Liver (tissue), 3 donors: ENCODE results near the gene TNNT1.
"Not testable (repeated sequence)": the region's sequence is repeated elsewhere in the genome, so short reads cannot be mapped to it uniquely, and the experiment has no call there.

Experiments
- EGR1 ChIP-seq, 2 donors: IDR thresholded peaks; 2 replicates each; pipeline ENCODE4 v1.6.1; 2016 to 2018; ENCODE audit warnings: antibody characterized with exemption in 2 of 2, low read depth in 2 of 2
- HNF4A ChIP-seq, 2 donors: conservative IDR thresholded peaks; 2 replicates each; pipeline ENCODE4 v1.6.1; 2016; ENCODE audit warnings: antibody characterized with exemption in 2 of 2, mild to moderate bottlenecking in 2 of 2
- JUND ChIP-seq, 2 donors: IDR thresholded peaks; 2 replicates each; pipeline ENCODE4 v1.6.1; 2016; ENCODE audit warnings: antibody characterized with exemption in 2 of 2
- TF ChIP-seq, protein P1 (sequence below): fragments of 150-350 bp; IDR thresholded peaks from 2 replicates; pipeline ENCODE4 v1.5.1; 2017; ENCODE audit warnings: improper control_type of control experiment, low read depth, low read length; ENCODE audit not compliant: missing input control
- TF ChIP-seq, protein P2 (sequence below): IDR thresholded peaks from 2 replicates; pipeline ENCODE4 v1.6.1; 2016; ENCODE audit warnings: antibody characterized with exemption
- donor health status: healthy.
- donor health status: healthy.

DNA sequence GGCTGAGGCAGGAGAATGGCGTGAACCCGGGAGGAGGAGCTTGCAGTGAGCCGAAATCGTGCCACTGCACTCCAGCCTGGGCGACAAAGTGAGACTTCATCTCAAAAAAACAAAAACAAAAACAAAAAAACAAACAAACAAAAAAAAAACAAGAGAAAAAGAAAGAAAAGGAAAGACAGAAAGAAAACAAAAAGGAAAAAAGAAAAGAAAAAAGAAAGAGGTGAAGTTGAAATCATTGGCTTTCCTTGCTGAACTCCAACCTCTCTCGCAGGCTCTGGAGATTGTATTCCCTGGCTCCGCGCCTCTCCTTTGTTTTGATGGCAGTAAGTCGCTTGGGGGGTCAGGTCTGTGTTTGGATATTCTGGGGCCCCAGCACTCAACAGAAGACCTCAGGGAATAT, 23.3 kb upstream of the TNNT1 start:
- TF ChIP-seq, protein P1, sequence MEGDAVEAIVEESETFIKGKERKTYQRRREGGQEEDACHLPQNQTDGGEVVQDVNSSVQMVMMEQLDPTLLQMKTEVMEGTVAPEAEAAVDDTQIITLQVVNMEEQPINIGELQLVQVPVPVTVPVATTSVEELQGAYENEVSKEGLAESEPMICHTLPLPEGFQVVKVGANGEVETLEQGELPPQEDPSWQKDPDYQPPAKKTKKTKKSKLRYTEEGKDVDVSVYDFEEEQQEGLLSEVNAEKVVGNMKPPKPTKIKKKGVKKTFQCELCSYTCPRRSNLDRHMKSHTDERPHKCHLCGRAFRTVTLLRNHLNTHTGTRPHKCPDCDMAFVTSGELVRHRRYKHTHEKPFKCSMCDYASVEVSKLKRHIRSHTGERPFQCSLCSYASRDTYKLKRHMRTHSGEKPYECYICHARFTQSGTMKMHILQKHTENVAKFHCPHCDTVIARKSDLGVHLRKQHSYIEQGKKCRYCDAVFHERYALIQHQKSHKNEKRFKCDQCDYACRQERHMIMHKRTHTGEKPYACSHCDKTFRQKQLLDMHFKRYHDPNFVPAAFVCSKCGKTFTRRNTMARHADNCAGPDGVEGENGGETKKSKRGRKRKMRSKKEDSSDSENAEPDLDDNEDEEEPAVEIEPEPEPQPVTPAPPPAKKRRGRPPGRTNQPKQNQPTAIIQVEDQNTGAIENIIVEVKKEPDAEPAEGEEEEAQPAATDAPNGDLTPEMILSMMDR = not testable (repeated sequence)
- TF ChIP-seq, protein P2, sequence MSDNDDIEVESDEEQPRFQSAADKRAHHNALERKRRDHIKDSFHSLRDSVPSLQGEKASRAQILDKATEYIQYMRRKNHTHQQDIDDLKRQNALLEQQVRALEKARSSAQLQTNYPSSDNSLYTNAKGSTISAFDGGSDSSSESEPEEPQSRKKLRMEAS = not testable (repeated sequence)
- TF ChIP-seq EGR1 (IDR thresholded peaks at IDR 0.05; ENCODE audit: low read depth in 2 of 2); HNF4A (conservative IDR thresholded peaks at IDR 0.05); JUND (IDR thresholded peaks at IDR 0.05): not testable (repeated sequence)
